Measurements from ENCODE around the gene MMEL1. TPM values are rescaled to one million over a fixed set of nuclear protein-coding genes. Genes with fewer than 3 reads are reported as not detected.

Gene MMEL1
- total and polyA plus RNA-seq, 2 experiments from 2014 or later: 0.57 to 0.90 TPM

- Histone ChIP-seq H3F3A (replicated peaks; ENCODE audit: low read depth) (no peaks in the 10 kb centered on the region), H3K27me3 (ENCODE audit: insufficient read depth) (no peaks in the 10 kb centered on the region), H3K9me2 (ENCODE audit: insufficient read depth) (no peaks in the 10 kb centered on the region), H2AFZ (no peak overlapping the region), H3K4me1 (ENCODE audit: insufficient read depth) (no peaks in the 10 kb centered on the region), H3K4me3 (no peak overlapping the region), H3K36me3 (ENCODE audit: insufficient read depth) (no peaks in the 10 kb centered on the region), H3K4me2 (no peak overlapping the region), H3K27ac (ENCODE audit: low read depth) (no peak overlapping the region), H3K79me2 (replicated peaks; ENCODE audit: insufficient read depth) (no peaks in the 10 kb centered on the region), H4K20me1 (replicated peaks; ENCODE audit: insufficient read depth) (no peaks in the 10 kb centered on the region)
- DNase-seq (ENCODE audit: low spot score) (no peak), ATAC-seq (no peak)
- Mint-ChIP-seq H3K36me3 (ENCODE audit: low read depth) (no peaks in the 10 kb centered on the region; the same call in 2 of the 3 replicates), H3K9me3 (no peaks in the 10 kb centered on the region), H3K4me1 (peaks cover 3% of the 10 kb centered on the region), H3K4me3 (no peak overlapping the region), H3K27ac (no peak overlapping the region), H3K27me3 (ENCODE audit: insufficient read depth, low read depth, poor library complexity) (peaks cover 15% of the 10 kb centered on the region)
- no peak for TF ChIP-seq CREB1 (CRISPR knock-in tag; IDR thresholded peaks at IDR 0.05; ENCODE audit: low read depth)
- no peak for TF ChIP-seq POLR2AphosphoS5 (IDR thresholded peaks at IDR 0.05; ENCODE audit: low read depth)
These were observed 69.6 kb downstream of the MMEL1 start for GRCh38 chr1:2563205-2563604.

DNA sequence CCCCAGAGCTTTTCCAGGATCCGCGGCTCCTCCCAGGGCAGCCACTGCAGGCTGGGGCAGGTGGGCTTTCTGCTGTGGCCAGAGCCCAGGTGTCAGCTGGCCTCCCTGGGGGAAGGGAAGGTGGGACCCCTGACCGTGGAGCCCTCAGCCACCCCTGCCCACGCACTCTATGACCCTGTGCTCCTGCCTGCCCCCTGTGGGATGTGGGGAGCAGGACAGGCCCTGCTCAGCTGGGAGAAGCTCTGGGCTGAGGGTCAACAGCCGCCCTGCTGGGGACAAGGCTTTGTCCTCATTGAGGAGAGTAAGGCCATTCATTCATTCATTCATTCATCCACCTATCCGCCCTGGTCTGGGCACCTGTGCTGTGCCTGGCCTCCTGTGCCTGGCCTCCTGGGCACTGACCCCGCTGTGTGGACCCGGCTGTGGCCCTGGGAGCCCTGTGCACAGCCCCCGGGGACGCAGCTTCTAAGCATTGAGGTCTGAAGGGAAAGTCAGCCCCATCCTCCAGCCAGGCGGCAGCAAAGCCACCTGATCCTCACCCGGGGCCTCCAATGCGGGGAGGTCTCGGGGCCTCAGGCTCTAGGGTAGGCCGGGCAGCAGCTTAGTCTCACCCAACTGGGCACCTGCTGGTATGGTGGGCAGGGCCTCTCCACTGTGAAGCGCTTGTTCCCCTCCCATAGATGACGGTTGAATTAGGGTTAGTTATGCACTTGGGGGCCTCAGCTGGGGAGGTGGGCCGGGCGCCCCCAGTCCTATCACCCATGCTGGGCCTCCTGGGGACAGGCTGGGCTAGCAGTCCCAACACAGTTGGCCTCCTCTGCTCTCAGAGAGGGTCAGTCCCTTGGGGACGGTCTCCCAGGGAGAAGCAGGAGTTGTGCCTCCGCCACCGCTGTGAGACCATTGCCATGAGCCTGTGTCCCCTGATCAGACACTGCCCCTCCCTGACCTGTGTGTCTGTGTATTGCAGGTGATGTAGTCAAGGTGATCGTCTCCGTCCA lies 70.6 kb downstream of the MMEL1 start:
- no peaks in the 10 kb centered on the region for H3K4me1 ChIP-seq (ENCODE audit: insufficient read depth)

More for the DNA sequence above, 70.6 kb downstream of the MMEL1 start:
- no peak overlapping the region for H3K4me3 Mint-ChIP-seq
- H3K79me2 ChIP-seq (replicated peaks; ENCODE audit: insufficient read depth): no peaks in the 10 kb centered on the region
- peak; percentile 61 for DNase-seq (ENCODE audit: low spot score)
- H3K36me3 ChIP-seq (ENCODE audit: insufficient read depth): no peaks in the 10 kb centered on the region
- peaks cover 3% of the 10 kb centered on the region for H3K4me1 Mint-ChIP-seq
- no peaks in the 10 kb centered on the region for H3K27me3 ChIP-seq (ENCODE audit: insufficient read depth)
- H3F3A ChIP-seq (replicated peaks; ENCODE audit: low read depth): no peaks in the 10 kb centered on the region
- H3K9me2 ChIP-seq (ENCODE audit: insufficient read depth): no peaks in the 10 kb centered on the region
- no peak overlapping the region for H3K4me3 ChIP-seq
- H3K27ac ChIP-seq (ENCODE audit: low read depth): no peak overlapping the region
- TF ChIP-seq CTCF (conservative IDR thresholded peaks at IDR 0.05; ENCODE audit: low read depth in 2 of 2) (peak; percentile 58 to 64), CREB1 (CRISPR knock-in tag; IDR thresholded peaks at IDR 0.05; ENCODE audit: low read depth) (no peak)
- H3K27ac Mint-ChIP-seq: no peak overlapping the region
- H3K4me2 ChIP-seq: no peak overlapping the region
- H4K20me1 ChIP-seq (replicated peaks; ENCODE audit: insufficient read depth): no peaks in the 10 kb centered on the region
- H2AFZ ChIP-seq: no peak overlapping the region
- H3K36me3 Mint-ChIP-seq (ENCODE audit: low read depth): no peaks in the 10 kb centered on the region; the same call in 2 of the 3 replicates
- H3K9me3 Mint-ChIP-seq: no peaks in the 10 kb centered on the region
- peaks cover 13% of the 10 kb centered on the region for H3K27me3 Mint-ChIP-seq (ENCODE audit: insufficient read depth, low read depth, poor library complexity)
- ATAC-seq: peak; percentile 78

Data from GM23338 (cell line).